Measurements from ENCODE around the gene ADAM19. TPM values are rescaled to one million over a fixed set of nuclear protein-coding genes. Genes with fewer than 3 reads are reported as not detected.

ADAM19 gene
- total RNA-seq, 1 donor from 2014 or later, result 9.1 TPM

DNA sequence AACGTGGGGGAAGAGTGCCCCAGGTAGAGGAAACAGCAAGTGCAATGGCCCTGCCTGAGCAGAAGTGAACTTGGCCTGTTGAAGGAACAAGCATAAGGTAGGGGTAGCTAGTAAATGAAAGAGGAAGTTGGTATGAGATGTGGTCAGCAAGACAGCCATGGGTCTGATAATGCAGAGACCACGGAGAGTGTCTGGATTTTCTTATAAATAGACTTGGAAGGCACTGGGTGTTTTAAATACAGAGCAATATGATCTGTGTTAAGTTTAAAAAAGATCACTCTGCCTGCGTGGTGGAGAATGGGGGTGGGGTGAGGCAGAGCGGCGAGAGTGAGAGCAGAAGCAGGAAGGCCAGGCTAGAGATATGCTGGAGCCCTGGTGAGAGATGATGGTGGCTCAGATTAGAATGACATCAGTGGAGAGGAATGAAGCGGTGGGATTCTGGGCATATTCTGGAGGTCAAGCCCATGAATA lies 4.2 kb downstream of the ADAM19 start:
- Mint-ChIP-seq H3K9me3 (no peaks in the 10 kb centered on the region), H3K36me3 (ENCODE audit: low read depth) (no peaks in the 10 kb centered on the region), H3K27me3 (ENCODE audit: low read depth) (peaks cover 24% of the 10 kb centered on the region), H3K27ac (ENCODE audit: unreplicated experiment) (no peak overlapping the region), H3K4me1 (peaks cover 27% of the 10 kb centered on the region), H3K4me3 (peak overlapping the region; percentile 54)
- TF ChIP-seq, protein P1, sequence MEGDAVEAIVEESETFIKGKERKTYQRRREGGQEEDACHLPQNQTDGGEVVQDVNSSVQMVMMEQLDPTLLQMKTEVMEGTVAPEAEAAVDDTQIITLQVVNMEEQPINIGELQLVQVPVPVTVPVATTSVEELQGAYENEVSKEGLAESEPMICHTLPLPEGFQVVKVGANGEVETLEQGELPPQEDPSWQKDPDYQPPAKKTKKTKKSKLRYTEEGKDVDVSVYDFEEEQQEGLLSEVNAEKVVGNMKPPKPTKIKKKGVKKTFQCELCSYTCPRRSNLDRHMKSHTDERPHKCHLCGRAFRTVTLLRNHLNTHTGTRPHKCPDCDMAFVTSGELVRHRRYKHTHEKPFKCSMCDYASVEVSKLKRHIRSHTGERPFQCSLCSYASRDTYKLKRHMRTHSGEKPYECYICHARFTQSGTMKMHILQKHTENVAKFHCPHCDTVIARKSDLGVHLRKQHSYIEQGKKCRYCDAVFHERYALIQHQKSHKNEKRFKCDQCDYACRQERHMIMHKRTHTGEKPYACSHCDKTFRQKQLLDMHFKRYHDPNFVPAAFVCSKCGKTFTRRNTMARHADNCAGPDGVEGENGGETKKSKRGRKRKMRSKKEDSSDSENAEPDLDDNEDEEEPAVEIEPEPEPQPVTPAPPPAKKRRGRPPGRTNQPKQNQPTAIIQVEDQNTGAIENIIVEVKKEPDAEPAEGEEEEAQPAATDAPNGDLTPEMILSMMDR (conservative IDR thresholded peaks at IDR 0.05), result no peak
- no peak for DNase-seq (ENCODE audit: low read depth, low spot score)

DNA sequence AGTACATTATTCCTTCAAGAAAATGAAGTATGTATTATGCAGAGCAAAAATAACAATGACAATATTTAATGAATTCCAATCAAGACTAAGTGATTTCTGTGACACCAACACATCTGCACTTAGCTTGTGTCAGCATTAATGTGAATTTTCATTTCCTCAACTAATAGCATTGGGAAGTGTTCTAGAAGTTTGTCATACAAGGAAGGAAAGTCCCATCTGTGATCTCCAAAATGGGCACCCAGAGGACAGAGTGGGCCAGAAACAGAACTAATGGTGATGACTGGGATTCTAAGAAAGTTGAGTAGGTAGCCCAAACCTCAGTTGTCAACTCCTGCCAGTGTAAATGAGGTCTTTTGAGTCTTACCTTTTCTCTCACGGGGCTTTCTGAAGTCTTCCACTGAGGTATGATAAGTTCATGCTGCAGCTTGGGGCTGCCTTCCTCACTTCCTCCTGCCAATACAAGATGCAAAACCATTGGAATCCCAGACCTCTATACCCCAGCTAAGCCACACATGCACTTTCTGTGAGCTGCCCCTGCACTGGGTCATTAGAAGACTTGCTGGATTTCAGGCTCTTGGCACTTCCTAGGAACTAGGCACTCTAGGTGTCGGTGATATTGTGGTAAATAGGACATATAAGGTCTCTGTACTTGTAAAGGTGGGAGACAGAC lies 4.9 kb downstream of the ADAM19 start:
- DNase-seq (ENCODE audit: low read depth, low spot score), result no peak
- H3K4me1 Mint-ChIP-seq, result peaks cover 22% of the 10 kb centered on the region
- H3K9me3 Mint-ChIP-seq, result no peaks in the 10 kb centered on the region
- H3K27ac Mint-ChIP-seq (ENCODE audit: unreplicated experiment), result no peak overlapping the region
- TF ChIP-seq, protein P1 (conservative IDR thresholded peaks at IDR 0.05), result no peak
- H3K4me3 Mint-ChIP-seq, result peak overlapping the region; percentile 54
- no peaks in the 10 kb centered on the region for H3K36me3 Mint-ChIP-seq (ENCODE audit: low read depth)
- peaks cover 19% of the 10 kb centered on the region for H3K27me3 Mint-ChIP-seq (ENCODE audit: low read depth)

DNA sequence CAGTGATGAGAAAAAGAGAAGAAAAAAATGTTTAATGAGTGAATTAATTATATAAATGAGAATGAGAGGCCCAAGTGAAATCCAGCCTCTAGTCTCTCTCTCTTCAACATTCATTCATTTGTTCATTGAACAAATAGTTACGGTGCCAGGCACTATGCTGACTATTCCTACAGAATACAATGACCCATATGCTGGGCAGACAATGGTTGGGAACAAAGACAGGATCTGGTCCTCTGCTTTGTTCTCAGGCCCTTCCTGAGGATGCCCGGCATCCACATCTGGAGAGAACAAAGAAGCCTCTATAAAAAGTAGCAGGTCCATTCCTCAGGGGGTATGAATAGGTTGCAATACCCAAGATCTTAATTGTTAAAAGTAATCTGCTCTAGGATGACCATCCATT lies 6.9 kb downstream of the ADAM19 start:
- DNase-seq (ENCODE audit: low read depth, low spot score), result no peak
- H3K27ac Mint-ChIP-seq (ENCODE audit: unreplicated experiment), result peak overlapping the region; percentile 94
- H3K27me3 Mint-ChIP-seq (ENCODE audit: low read depth), result peaks cover 4% of the 10 kb centered on the region
- no peak overlapping the region for H3K4me3 Mint-ChIP-seq
- TF ChIP-seq, protein P1 (conservative IDR thresholded peaks at IDR 0.05), result no peak
- H3K9me3 Mint-ChIP-seq, result no peaks in the 10 kb centered on the region
- H3K4me1 Mint-ChIP-seq, result peaks cover 33% of the 10 kb centered on the region
- peaks cover 3% of the 10 kb centered on the region for H3K36me3 Mint-ChIP-seq (ENCODE audit: low read depth)

DNA sequence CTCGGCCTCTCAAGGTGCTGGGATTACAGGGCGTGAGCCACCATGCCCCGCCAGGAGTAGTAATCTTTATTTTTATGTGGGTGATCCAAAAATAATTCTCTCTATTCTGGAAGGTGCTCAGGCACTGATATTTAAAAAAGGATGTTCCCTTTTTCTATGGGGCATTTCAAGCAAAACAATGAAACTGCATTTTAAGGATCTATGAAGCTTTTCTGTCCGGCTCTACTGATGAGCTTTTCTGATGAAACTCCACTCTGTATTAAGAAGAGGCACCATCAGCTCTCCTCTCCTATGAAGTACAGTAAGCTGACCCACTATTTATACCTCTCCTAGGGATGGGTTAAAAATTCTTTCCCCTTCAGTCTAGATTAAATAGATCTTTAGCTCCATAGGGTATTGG lies 7.4 kb downstream of the ADAM19 start:
- TF ChIP-seq, protein P1 (conservative IDR thresholded peaks at IDR 0.05), result no peak
- H3K4me3 Mint-ChIP-seq, result no peak overlapping the region
- H3K27me3 Mint-ChIP-seq (ENCODE audit: low read depth), result no peaks in the 10 kb centered on the region
- H3K36me3 Mint-ChIP-seq (ENCODE audit: low read depth), result peaks cover 3% of the 10 kb centered on the region
- H3K9me3 Mint-ChIP-seq, result no peaks in the 10 kb centered on the region
- peaks cover 38% of the 10 kb centered on the region for H3K4me1 Mint-ChIP-seq
- DNase-seq (ENCODE audit: low read depth, low spot score), result no peak
- H3K27ac Mint-ChIP-seq (ENCODE audit: unreplicated experiment), result no peak overlapping the region

DNA sequence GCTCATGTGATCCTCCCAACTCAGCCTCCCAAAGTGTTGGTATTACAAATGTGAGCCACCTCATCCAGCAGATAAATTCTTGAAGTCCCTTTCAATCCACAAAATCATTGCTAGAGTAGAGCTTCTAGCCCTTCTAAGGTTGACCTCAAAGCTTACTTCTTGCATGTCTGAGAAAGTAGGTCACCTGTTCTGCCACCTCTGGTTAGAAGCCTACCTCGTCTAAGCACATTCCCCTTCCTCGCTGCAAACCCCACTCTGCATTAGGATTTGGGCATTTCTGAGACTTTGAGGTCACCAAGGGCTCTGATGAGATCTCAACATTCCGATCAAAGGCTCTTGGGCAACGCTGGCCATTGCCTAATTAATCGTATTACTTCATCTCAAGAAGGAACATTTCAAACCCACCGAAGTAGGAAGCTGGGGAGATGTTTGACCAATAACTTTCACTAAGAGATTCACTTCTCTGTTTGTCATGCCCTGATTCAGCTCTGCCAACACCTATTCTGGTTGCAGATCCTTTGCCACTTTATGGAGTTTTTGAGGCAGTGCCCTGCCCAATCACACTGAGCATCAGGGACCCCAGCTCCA lies 8.6 kb downstream of the ADAM19 start:
- DNase-seq (ENCODE audit: low read depth, low spot score), result no peak
- H3K4me3 Mint-ChIP-seq, result no peak overlapping the region
- H3K9me3 Mint-ChIP-seq, result no peaks in the 10 kb centered on the region
- H3K4me1 Mint-ChIP-seq, result peaks cover 50% of the 10 kb centered on the region
- H3K27me3 Mint-ChIP-seq (ENCODE audit: low read depth), result no peaks in the 10 kb centered on the region
- H3K27ac Mint-ChIP-seq (ENCODE audit: unreplicated experiment), result no peak overlapping the region
- TF ChIP-seq, protein P1 (conservative IDR thresholded peaks at IDR 0.05), result no peak
- H3K36me3 Mint-ChIP-seq (ENCODE audit: low read depth), result peaks cover 3% of the 10 kb centered on the region

Measured in neural crest cell (in vitro differentiated cells).